Peyer's patch (tissue), 4 donors: ENCODE measurements around the gene AUTS2.

Experiments used
- CTCF ChIP-seq, 6 experiments: fragments of 450-650 bp in 4 of 6; fragments of 200-600 bp in 2 of 6; sonication (generic) in 1 of 6; IDR thresholded peaks; one replicate each; pipeline ENCODE4 v1.5.1; 2017 to 2019; ENCODE audit warnings: antibody characterized with exemption in 6 of 6, mild to moderate bottlenecking in 3 of 6, moderate library complexity in 1 of 6
- POLR2A ChIP-seq, 2 donors: fragments of 450-650 bp; IDR thresholded peaks; one replicate each; pipeline ENCODE4 v1.5.1; 2017; ENCODE audit warnings: antibody characterized with exemption in 2 of 2, mild to moderate bottlenecking in 2 of 2, moderate library complexity in 2 of 2

GRCh38 chr7:69692611-69693010 lies 94.3 kb downstream of the AUTS2 start:
- TF ChIP-seq CTCF (IDR thresholded peaks at IDR 0.05) (no peak), POLR2A (IDR thresholded peaks at IDR 0.05) (no peak)
